Adrenal gland (tissue), 5 donors: Measurements from ENCODE around the gene TBC1D1.

Experiments
- CTCF ChIP-seq, 6 experiments: fragments of 450-650 bp in 4 of 6; fragments of 200-600 bp in 2 of 6; sonication (generic) in 1 of 6; IDR thresholded peaks; 1 replicate in 5 of 6; 2 replicates in 1 of 6; pipeline versions ENCODE4 v1.5.1 to v1.8.0; 2016 to 2021; ENCODE audit warnings: antibody characterized with exemption in 6 of 6, mild to moderate bottlenecking in 2 of 6, moderate library complexity in 1 of 6
- POLR2A ChIP-seq, 2 donors: fragments of 450-650 bp; IDR thresholded peaks; one replicate each; pipeline ENCODE4 v1.6.1; 2017; ENCODE audit warnings: antibody characterized with exemption in 2 of 2, mild to moderate bottlenecking in 2 of 2, moderate library complexity in 1 of 2
- donor health status: DM: no; HTN: no; CAD: no.

GRCh38 chr4:37993806-37994205 lies 102.9 kb downstream of the TBC1D1 start:
- no peak for TF ChIP-seq CTCF (IDR thresholded peaks at IDR 0.05)
- no peak for TF ChIP-seq POLR2A (IDR thresholded peaks at IDR 0.05)
